Stimulated activated CD8-positive, alpha-beta memory T cell treated with anti-CD3 and anti-CD28 coated beads, Interleukin-4, amount 100 ng/mL, for 24 hours (primary cell): ENCODE results near the gene STUB1.

ENCODE experiments used
- DNase-seq: peaks from one replicate; pipeline ENCODE4 v3.0.0-alpha.2; 2020; ENCODE audit warnings: low read depth

STUB1 gene

GRCh38 chr16:667113-667779 is 13.0 kb upstream of the STUB1 start:
- no peak for DNase-seq

- peak; percentile 91 for DNase-seq
Measured at GRCh38 chr16:667780-668518, 12.3 kb upstream of the STUB1 start, which contains the start of gene RHOT2. TSS of gene RHOT2 (plus strand) at chr16:668132. CDS start at chr16:668200, 68 bp downstream.

- DNase-seq = no peak
Measured at GRCh38 chr16:668519-669171, 11.6 kb upstream of the STUB1 start.

DNA sequence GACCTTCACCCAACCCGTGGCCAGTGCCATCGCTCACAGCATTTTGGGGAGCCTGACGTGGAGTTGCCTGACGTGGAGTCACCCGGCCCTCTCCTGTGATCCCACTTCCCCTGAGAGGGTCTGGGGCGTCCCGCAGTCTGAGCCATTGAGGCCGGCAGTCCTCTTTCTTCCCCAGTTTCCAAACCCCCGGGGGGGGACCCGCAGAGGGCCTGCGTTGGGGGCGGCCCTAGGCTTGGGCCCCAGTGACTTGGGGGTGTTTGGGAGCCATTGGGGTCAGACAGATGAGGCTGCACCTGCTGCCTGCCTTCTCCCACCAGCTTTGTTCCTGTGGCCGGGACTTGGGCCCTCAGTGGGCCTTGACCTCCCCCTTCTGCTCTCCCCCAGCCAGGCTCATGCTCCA is 10.5 kb upstream of the STUB1 start:
- no peak for DNase-seq

GRCh38 chr16:670485-671352 is 9.5 kb upstream of the STUB1 start:
- no peak for DNase-seq

GRCh38 chr16:671353-672131 is 8.7 kb upstream of the STUB1 start:
- no peak for DNase-seq

GRCh38 chr16:672371-672770 is 7.8 kb upstream of the STUB1 start:
- DNase-seq = no peak

DNA sequence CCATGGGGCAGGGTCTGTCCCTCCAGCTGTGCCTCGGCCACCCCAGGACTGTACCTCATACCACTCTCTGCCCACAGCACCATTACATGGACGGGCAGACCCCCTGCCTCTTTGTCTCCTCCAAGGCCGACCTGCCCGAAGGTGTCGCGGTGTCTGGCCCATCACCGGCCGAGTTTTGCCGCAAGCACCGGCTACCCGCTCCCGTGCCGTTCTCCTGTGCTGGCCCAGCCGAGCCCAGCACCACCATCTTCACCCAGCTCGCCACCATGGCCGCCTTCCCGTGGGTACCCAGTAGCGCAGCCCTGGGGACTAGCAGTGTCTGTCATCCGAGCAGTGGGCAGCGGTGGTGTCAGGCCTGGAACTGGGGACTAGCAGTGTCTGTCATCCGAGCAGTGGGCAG is 7.4 kb upstream of the STUB1 start:
- DNase-seq = no peak

- no peak for DNase-seq
Measured at GRCh38 chr16:673399-673991, 6.7 kb upstream of the STUB1 start.

DNA sequence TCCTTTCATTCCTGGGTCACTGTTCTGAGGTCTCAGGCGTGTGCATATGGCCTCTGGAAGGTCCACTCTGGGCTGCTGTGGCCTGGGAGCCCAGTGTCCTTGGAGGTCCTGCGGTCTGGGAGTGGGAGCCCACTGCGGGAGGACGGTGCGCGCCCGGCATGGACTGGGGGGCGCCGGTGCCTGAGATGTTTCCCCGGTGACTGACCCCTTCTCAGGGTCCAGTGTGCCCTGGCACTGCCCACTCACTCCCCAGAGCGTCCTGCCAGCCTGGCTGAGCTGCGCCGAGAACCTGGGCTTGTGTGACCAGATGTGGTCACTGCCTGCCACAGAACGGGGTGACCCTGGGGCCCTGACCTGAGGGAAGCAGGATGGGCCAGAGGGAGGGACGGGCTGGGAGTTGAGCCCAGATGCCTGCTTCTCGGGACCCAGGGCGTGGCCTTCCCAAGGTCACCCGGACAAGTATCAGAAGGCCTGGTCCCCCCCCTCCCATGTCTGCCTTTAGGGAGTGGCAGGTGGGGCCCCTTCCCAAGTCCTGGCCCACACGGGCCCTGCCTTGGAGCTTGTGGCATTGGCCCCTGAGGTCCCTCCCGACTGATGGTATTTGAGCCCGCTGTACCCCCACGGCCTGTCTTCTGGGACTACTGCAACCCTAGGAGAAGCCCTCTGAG is 5.9 kb upstream of the STUB1 start:
- no peak for DNase-seq

GRCh38 chr16:674968-675883 is 5.0 kb upstream of the STUB1 start, which contains the start of gene RHBDL1:
TSS of gene RHBDL1 (plus strand) at chr16:675671. CDS start at chr16:675791, 120 bp downstream.
- DNase-seq = no peak

- DNase-seq = no peak
Measured at GRCh38 chr16:675884-676564, 4.2 kb upstream of the STUB1 start.

DNA sequence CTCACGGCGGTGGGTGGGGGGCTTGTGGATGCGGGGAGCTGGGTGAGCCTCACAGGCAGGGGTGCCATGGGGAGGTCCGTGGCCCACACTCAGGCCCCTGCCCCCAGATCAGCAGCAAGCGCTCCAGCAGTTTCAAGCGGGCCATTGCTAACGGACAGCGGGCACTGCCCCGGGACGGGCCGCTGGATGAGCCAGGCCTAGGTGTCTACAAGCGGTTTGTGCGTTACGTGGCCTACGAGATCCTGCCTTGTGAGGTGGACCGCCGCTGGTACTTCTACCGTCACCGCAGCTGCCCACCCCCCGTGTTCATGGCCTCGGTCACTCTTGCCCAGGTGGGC is 3.7 kb upstream of the STUB1 start:
- DNase-seq = no peak

DNA sequence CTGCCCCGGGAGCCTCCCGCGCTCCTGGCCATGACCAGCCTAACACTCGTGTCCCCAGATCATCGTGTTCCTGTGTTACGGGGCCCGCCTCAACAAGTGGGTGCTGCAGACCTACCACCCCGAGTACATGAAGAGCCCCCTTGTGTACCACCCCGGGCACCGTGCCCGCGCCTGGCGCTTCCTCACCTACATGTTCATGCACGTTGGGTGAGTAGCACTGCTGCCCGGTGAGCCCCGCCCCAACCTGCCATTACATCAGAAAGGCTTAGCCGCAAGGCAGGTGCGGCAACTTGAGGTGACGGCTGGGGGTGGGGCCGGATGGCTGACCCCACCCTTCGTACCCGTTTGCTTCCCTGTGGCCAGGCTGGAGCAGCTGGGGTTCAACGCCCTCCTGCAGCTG is 3.3 kb upstream of the STUB1 start:
- DNase-seq = no peak

GRCh38 chr16:677316-678190 is 2.7 kb upstream of the STUB1 start:
- no peak for DNase-seq

DNA sequence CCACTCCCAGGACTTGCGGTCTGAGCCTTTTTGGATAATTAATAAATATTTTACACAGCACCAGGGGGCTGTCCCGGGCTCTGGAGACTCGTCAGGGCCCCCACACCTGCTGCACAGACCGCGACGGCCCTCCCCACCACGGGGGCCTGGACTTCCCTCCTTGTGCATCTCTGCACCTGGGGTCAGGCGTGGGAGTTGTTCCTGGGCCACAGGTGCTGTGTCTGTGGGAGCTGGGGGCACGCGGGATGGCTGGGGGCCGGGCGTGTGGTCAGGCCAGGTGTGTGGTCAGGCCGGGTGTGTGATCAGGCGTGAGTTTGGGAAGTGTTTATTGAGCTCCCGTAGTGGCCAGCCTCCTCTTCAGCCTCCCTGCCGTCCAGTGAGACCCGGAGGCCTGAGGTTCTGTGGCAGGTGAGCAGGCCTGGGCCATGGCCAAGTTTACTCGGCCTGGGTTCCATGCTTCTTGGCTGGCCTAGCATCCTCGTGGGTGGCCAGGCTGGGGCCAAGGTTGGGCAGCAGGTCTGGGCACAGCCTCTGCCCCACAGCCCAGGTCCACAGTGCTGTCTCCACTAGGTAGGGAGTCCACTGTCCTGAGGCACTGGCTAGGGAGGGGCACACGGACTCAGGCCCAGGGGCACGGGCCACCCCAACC is 1.9 kb upstream of the STUB1 start:
- DNase-seq = no peak
